ENCODE data around the gene ZNF274. TPM values are rescaled to one million over a fixed set of nuclear protein-coding genes. Genes with fewer than 3 reads are reported as not detected.

ZNF274 gene
- total RNA-seq, 3 donors from 2014 or later (not counting 1 experiment from before 2014, with no cell fraction given), result 25.5 to 33.0 (median 30.1) TPM

- Histone ChIP-seq H3K36me3 (ENCODE audit: control insufficient read depth, insufficient read depth, low read length) (peaks cover 19% of the 10 kb centered on the region), H3K9me3 (ENCODE audit: control insufficient read depth, insufficient read depth, low read length) (peaks cover 4% of the 10 kb centered on the region), H3K27me3 (ENCODE audit: control insufficient read depth, insufficient read depth, low read length) (no peaks in the 10 kb centered on the region), H3K4me1 (ENCODE audit: control insufficient read depth, insufficient read depth, low read length) (peaks cover 18% of the 10 kb centered on the region), H3K4me3 (ENCODE audit: low read length) (peak within 1 kb of the TSS; percentile 86), H3K27ac (ENCODE audit: low read length) (peak within 1 kb of the TSS; percentile 59)
- Mint-ChIP-seq H3K27ac (peak within 1 kb of the TSS; percentile 85 to 91), H3K4me3 (peak within 1 kb of the TSS; percentile 97), H3K4me1 (peaks cover 29 to 43% of the 10 kb centered on the region in 2 donors), H3K27me3 (ENCODE audit: low read depth in 2 of 2) (no peaks in the 10 kb centered on the region), H3K36me3 (peaks cover 15% of the 10 kb centered on the region), H3K9me3 (peaks cover 0 to 5% of the 10 kb centered on the region in 2 donors)
- intact Hi-C loops (cut with micrococcal nuclease), result no loop called here
- no peak for TF ChIP-seq CTCF (IDR thresholded peaks at IDR 0.05)
- under 1% methylated on average over 62 of the region's 62 CpGs for WGBS (ENCODE audit: insufficient coverage)
- DNase-seq (peak; percentile 43 to 58), ATAC-seq (peak; percentile 75 to 82 (median 78))
Observed at GRCh38 chr19:58228585-58229254, 45.9 kb downstream of the ZNF274 start, which contains the start of gene ZNF544. Gene ZNF544, plus strand, starts transcription at chr19:58228914. Its CDS starts 15,110 bp downstream, at chr19:58244024.

GRCh38 chr19:58229255-58229639 is 46.4 kb downstream of the ZNF274 start:
- H3K4me1 Mint-ChIP-seq, result peaks cover 29 to 48% of the 10 kb centered on the region in 2 donors
- WGBS (ENCODE audit: insufficient coverage), result 43% methylated on average over 13 of the region's 13 CpGs
- H3K9me3 ChIP-seq (ENCODE audit: control insufficient read depth, insufficient read depth, low read length), result peaks cover under 1% of the 10 kb centered on the region
- no peaks in the 10 kb centered on the region for H3K27me3 Mint-ChIP-seq (ENCODE audit: low read depth in 2 of 2)
- H3K36me3 Mint-ChIP-seq, result peaks cover 13% of the 10 kb centered on the region
- TF ChIP-seq CTCF (IDR thresholded peaks at IDR 0.05), result no peak
- H3K4me1 ChIP-seq (ENCODE audit: control insufficient read depth, insufficient read depth, low read length), result peaks cover 18% of the 10 kb centered on the region
- peak overlapping the region; percentile 85 to 91 for H3K27ac Mint-ChIP-seq
- H3K27me3 ChIP-seq (ENCODE audit: control insufficient read depth, insufficient read depth, low read length), result no peaks in the 10 kb centered on the region
- peaks cover 21% of the 10 kb centered on the region for H3K36me3 ChIP-seq (ENCODE audit: control insufficient read depth, insufficient read depth, low read length)
- intact Hi-C loops (cut with micrococcal nuclease), result no loop called here
- DNase-seq (peak in 1 of 2 donors; percentile 45), ATAC-seq (peak in 2 of 3 donors; percentile 6 to 21)
- peaks cover 0 to 5% of the 10 kb centered on the region in 2 donors for H3K9me3 Mint-ChIP-seq
- peak overlapping the region; percentile 59 for H3K27ac ChIP-seq (ENCODE audit: low read length)
- H3K4me3 ChIP-seq (ENCODE audit: low read length), result peak overlapping the region; percentile 86
- H3K4me3 Mint-ChIP-seq, result peak overlapping the region; percentile 97

GRCh38 chr19:58237324-58237723 is 54.5 kb downstream of the ZNF274 start:
- intact Hi-C loops (cut with micrococcal nuclease), result no loop called here
- DNase-seq, result no peak
- no peak overlapping the region for H3K4me3 ChIP-seq (ENCODE audit: low read length)
- peaks cover 44% of the 10 kb centered on the region for H3K9me3 ChIP-seq (ENCODE audit: control insufficient read depth, insufficient read depth, low read length)
- ATAC-seq, result no peak
- peaks cover 16% of the 10 kb centered on the region for H3K36me3 Mint-ChIP-seq
- no peak overlapping the region for H3K27ac Mint-ChIP-seq
- no peak overlapping the region for H3K4me3 Mint-ChIP-seq
- no peaks in the 10 kb centered on the region for H3K27me3 Mint-ChIP-seq (ENCODE audit: low read depth in 2 of 2)
- peaks cover 0 to 14% of the 10 kb centered on the region in 2 donors for H3K4me1 Mint-ChIP-seq
- WGBS (ENCODE audit: insufficient coverage), result 99% methylated on average over 10 of the region's 10 CpGs
- H3K36me3 ChIP-seq (ENCODE audit: control insufficient read depth, insufficient read depth, low read length), result peaks cover 38% of the 10 kb centered on the region
- H3K9me3 Mint-ChIP-seq, result peaks cover 5 to 7% of the 10 kb centered on the region in 2 donors
- H3K4me1 ChIP-seq (ENCODE audit: control insufficient read depth, insufficient read depth, low read length), result no peaks in the 10 kb centered on the region
- no peaks in the 10 kb centered on the region for H3K27me3 ChIP-seq (ENCODE audit: control insufficient read depth, insufficient read depth, low read length)
- no peak overlapping the region for H3K27ac ChIP-seq (ENCODE audit: low read length)
- no peak for TF ChIP-seq CTCF (IDR thresholded peaks at IDR 0.05)

All from natural killer cell (primary cell).